ENCODE data around the gene PICK1. TPM values are rescaled to one million over a fixed set of nuclear protein-coding genes. Genes with fewer than 3 reads are reported as not detected.
A peak's percentile ranks its signal among the peaks of the same experiment; 100 is the strongest.

The PICK1 gene
- total and polyA plus RNA-seq, 2 of the 13 experiments (the other 11 are each of a cell fraction or from before 2014, with no cell fraction given) = 19.3 to 25.3 TPM

DNA sequence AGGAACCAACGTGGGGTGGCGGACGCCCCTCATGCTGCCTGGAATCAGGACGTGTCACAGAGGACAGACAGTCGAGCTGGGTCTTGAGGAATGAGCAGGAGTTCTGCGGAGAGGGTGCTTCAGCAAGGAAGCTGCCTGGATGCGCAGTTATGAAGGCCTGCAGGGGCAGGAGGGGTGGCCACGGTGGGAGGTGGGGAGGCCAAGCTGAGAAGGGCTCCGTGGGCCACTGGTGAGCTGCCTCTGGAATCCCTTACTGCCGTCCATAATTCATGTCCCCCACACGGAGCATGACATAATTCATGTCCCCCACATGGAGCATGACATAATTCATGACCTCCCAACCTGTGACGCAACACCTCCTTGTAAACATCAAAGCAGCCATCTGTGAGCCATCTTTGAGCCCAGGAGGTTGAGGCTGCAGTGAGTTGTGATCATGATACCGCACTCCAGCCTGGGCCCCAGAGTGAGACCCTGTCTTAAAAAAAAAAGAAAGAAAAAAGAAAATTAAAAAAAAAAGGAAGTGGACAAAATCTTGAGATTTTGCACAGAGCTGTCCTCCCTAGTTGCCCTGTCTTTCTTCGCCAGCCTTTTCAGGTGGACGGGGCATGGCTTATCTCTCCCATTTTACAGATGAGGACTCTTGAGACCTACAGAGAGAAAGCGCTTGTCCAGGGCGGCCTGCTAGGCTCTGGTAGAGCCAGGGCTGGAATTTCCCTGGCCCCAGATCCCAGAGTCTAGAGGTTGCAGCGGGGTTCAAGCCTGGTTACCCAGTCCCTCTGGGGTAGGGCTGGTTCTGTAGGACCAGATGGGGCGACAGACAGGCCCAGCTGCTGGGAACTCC lies 24.3 kb upstream of the PICK1 start (continued):
- TF ChIP-seq, protein P1, sequence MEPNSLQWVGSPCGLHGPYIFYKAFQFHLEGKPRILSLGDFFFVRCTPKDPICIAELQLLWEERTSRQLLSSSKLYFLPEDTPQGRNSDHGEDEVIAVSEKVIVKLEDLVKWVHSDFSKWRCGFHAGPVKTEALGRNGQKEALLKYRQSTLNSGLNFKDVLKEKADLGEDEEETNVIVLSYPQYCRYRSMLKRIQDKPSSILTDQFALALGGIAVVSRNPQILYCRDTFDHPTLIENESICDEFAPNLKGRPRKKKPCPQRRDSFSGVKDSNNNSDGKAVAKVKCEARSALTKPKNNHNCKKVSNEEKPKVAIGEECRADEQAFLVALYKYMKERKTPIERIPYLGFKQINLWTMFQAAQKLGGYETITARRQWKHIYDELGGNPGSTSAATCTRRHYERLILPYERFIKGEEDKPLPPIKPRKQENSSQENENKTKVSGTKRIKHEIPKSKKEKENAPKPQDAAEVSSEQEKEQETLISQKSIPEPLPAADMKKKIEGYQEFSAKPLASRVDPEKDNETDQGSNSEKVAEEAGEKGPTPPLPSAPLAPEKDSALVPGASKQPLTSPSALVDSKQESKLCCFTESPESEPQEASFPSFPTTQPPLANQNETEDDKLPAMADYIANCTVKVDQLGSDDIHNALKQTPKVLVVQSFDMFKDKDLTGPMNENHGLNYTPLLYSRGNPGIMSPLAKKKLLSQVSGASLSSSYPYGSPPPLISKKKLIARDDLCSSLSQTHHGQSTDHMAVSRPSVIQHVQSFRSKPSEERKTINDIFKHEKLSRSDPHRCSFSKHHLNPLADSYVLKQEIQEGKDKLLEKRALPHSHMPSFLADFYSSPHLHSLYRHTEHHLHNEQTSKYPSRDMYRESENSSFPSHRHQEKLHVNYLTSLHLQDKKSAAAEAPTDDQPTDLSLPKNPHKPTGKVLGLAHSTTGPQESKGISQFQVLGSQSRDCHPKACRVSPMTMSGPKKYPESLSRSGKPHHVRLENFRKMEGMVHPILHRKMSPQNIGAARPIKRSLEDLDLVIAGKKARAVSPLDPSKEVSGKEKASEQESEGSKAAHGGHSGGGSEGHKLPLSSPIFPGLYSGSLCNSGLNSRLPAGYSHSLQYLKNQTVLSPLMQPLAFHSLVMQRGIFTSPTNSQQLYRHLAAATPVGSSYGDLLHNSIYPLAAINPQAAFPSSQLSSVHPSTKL (CRISPR knock-in tag; IDR thresholded peaks at IDR 0.05) = peak; percentile 73
- TF ChIP-seq NR2F2 (IDR thresholded peaks at IDR 0.05; ENCODE audit: borderline replicate concordance, low read depth) (peak; percentile 82), SOX13 (IDR thresholded peaks at IDR 0.05) (no peak), SOX13 (CRISPR knock-in tag; conservative IDR thresholded peaks at IDR 0.05 in 1 of 2, IDR thresholded peaks at IDR 0.05 in 1 of 2) (peak in 1 of 2 experiments; percentile 15; a peak in 1 of 4 replicates), FOXP1 (IDR thresholded peaks at IDR 0.05) (no peak), FOXP1 (CRISPR knock-in tag; IDR thresholded peaks at IDR 0.05) (0 out of 2 replicates have a peak, but pooled peaks have one; percentile 26), CEBPG (CRISPR knock-in tag; IDR thresholded peaks at IDR 0.05) (peak; percentile 90), ZNF605 (CRISPR knock-in tag; IDR thresholded peaks at IDR 0.05) (no peak), SP2 (CRISPR knock-in tag; IDR thresholded peaks at IDR 0.05) (no peak), ZNF225 (CRISPR knock-in tag; IDR thresholded peaks at IDR 0.05) (no peak)
- TF ChIP-seq, protein P2, sequence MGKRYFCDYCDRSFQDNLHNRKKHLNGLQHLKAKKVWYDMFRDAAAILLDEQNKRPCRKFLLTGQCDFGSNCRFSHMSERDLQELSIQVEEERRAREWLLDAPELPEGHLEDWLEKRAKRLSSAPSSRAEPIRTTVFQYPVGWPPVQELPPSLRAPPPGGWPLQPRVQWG (CRISPR knock-in tag; IDR thresholded peaks at IDR 0.05; ENCODE audit: borderline replicate concordance, low read depth) = no peak
- TF ChIP-seq, protein P3, sequence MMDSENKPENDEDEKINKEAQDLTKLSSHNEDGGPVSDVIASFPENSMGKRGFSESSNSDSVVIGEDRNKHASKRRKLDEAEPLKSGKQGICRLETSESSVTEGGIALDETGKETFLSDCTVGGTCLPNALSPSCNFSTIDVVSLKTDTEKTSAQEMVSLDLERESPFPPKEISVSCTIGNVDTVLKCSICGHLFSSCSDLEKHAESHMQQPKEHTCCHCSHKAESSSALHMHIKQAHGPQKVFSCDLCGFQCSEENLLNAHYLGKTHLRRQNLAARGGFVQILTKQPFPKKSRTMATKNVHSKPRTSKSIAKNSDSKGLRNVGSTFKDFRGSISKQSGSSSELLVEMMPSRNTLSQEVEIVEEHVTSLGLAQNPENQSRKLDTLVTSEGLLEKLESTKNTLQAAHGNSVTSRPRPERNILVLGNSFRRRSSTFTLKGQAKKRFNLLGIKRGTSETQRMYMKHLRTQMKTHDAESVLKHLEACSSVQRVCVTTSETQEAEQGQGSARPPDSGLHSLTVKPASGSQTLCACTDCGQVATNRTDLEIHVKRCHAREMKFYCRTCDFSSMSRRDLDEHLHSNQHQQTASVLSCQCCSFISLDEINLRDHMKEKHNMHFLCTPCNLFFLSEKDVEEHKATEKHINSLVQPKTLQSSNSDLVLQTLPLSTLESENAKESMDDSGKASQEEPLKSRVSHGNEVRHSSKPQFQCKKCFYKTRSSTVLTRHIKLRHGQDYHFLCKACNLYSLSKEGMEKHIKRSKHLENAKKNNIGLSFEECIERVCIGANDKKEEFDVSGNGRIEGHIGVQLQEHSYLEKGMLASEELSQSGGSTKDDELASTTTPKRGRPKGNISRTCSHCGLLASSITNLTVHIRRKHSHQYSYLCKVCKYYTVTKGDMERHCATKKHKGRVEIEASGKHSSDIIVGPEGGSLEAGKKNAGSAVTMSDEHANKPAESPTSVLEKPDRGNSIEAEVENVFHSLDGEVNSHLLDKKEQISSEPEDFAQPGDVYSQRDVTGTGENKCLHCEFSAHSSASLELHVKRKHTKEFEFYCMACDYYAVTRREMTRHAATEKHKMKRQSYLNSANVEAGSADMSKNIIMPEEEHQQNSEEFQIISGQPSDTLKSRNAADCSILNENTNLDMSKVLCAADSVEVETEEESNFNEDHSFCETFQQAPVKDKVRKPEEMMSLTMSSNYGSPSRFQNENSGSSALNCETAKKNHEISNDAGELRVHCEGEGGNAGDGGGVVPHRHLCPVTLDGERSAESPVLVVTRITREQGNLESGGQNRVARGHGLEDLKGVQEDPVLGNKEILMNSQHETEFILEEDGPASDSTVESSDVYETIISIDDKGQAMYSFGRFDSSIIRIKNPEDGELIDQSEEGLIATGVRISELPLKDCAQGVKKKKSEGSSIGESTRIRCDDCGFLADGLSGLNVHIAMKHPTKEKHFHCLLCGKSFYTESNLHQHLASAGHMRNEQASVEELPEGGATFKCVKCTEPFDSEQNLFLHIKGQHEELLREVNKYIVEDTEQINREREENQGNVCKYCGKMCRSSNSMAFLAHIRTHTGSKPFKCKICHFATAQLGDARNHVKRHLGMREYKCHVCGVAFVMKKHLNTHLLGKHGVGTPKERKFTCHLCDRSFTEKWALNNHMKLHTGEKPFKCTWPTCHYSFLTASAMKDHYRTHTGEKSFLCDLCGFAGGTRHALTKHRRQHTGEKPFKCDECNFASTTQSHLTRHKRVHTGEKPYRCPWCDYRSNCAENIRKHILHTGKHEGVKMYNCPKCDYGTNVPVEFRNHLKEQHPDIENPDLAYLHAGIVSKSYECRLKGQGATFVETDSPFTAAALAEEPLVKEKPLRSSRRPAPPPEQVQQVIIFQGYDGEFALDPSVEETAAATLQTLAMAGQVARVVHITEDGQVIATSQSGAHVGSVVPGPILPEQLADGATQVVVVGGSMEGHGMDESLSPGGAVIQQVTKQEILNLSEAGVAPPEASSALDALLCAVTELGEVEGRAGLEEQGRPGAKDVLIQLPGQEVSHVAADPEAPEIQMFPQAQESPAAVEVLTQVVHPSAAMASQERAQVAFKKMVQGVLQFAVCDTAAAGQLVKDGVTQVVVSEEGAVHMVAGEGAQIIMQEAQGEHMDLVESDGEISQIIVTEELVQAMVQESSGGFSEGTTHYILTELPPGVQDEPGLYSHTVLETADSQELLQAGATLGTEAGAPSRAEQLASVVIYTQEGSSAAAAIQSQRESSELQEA (CRISPR knock-in tag; IDR thresholded peaks at IDR 0.05; ENCODE audit: not compliant biosample characterization) = no peak

Measured in HepG2 (cell line).